Tibial artery (tissue), 4 donors: ENCODE data around the gene OR2T11.
"Not testable (repeated sequence)": the region's sequence is repeated elsewhere in the genome, so short reads cannot be mapped to it uniquely, and the experiment has no call there.

Experiments
- DNase-seq, 2 donors: peaks; one replicate each; pipeline ENCODE4 v3.0.0-alpha.2; 2019
- H3K27ac ChIP-seq, 2 donors: fragments of 200-600 bp; sonication (generic) in 1 of 2; 1 replicate in 1 of 2; 2 replicates in 1 of 2; pipeline ENCODE4 v1.5.1; 2018 to 2019; ENCODE audit warnings: mild to moderate bottlenecking in 1 of 2
- H3K27me3 ChIP-seq, 2 donors: fragments of 200-600 bp; sonication (generic) in 1 of 2; one replicate each; pipeline versions ENCODE4 v1.5.1 to v1.6.0; 2016 to 2019
- H3K36me3 ChIP-seq, 3 donors: fragments of 200-600 bp; sonication (generic) in 2 of 3; one replicate each; pipeline ENCODE4 v1.5.1; 2016 to 2019; ENCODE audit warnings: mild to moderate bottlenecking in 2 of 3
- H3K4me1 ChIP-seq, 4 donors: fragments of 200-600 bp; sonication (generic) in 2 of 4; 1 replicate in 3 of 4; 2 replicates in 1 of 4; pipeline ENCODE4 v1.5.1; 2016 to 2019
- H3K4me3 ChIP-seq, 2 donors: fragments of 200-600 bp; sonication (generic) in 1 of 2; 1 replicate in 1 of 2; 2 replicates in 1 of 2; pipeline ENCODE4 v1.5.1; 2018 to 2019; ENCODE audit warnings: mild to moderate bottlenecking in 2 of 2
- H3K9me3 ChIP-seq, 3 donors: fragments of 200-600 bp; sonication (generic) in 1 of 3; one replicate each; pipeline ENCODE4 v1.5.1; 2016 to 2019
- CTCF ChIP-seq, 2 experiments: fragments of 200-600 bp in 1 of 2; fragments of 450-650 bp in 1 of 2; IDR thresholded peaks; one replicate each; pipeline ENCODE4 v1.5.1; 2017 to 2019; ENCODE audit warnings: antibody characterized with exemption in 2 of 2, mild to moderate bottlenecking in 1 of 2, moderate library complexity in 1 of 2
- intact Hi-C: fragments of 100-400 bp; cut with DNase I; formaldehyde crosslinking; loops from one replicate; pipeline ENCODE4 v1.15.0; 2023; ENCODE audit warnings: low total_unique reads

Gene OR2T11

GRCh38 chr1:248634991-248635390 is at the start of gene OR2T11:
TSS of gene OR2T11 (minus strand) at chr1:248635091. CDS start at chr1:248627128, 7,963 bp downstream.
- DNase-seq, H3K27me3 ChIP-seq, intact Hi-C loops, H3K9me3 ChIP-seq, H3K36me3 ChIP-seq, H3K27ac ChIP-seq, H3K4me3 ChIP-seq, H3K4me1 ChIP-seq: not testable (repeated sequence)

- intact Hi-C loops: no loop called here
- H3K4me3 ChIP-seq: no peak overlapping the region
- no peak overlapping the region for H3K27ac ChIP-seq
- H3K27me3 ChIP-seq: no peaks in the 10 kb centered on the region
- DNase-seq: no peak
- no peaks in the 10 kb centered on the region for H3K4me1 ChIP-seq
- no peak for TF ChIP-seq CTCF (IDR thresholded peaks at IDR 0.05)
- no peaks in the 10 kb centered on the region for H3K36me3 ChIP-seq
- no peaks in the 10 kb centered on the region for H3K9me3 ChIP-seq
Measured at GRCh38 chr1:248681651-248682050, 46.8 kb upstream of the OR2T11 start.

- Histone ChIP-seq H3K27ac (no peak overlapping the region), H3K27me3 (peaks cover 0 to 4% of the 10 kb centered on the region in 2 donors), H3K9me3 (no peaks in the 10 kb centered on the region), H3K4me1 (no peaks in the 10 kb centered on the region), H3K36me3 (no peaks in the 10 kb centered on the region), H3K4me3 (no peak overlapping the region)
- no peak for DNase-seq
- no peak for TF ChIP-seq CTCF (IDR thresholded peaks at IDR 0.05)
- intact Hi-C loops: no loop called here
Measured at GRCh38 chr1:248670003-248670402, 35.1 kb upstream of the OR2T11 start.

- H3K27ac ChIP-seq, H3K36me3 ChIP-seq, intact Hi-C loops: not testable (repeated sequence)
Measured at GRCh38 chr1:248663453-248664328, 28.8 kb upstream of the OR2T11 start.

GRCh38 chr1:248656797-248657196 is 21.9 kb upstream of the OR2T11 start:
- DNase-seq, H3K4me3 ChIP-seq, intact Hi-C loops, H3K27me3 ChIP-seq, H3K9me3 ChIP-seq, H3K36me3 ChIP-seq, H3K4me1 ChIP-seq, H3K27ac ChIP-seq: not testable (repeated sequence)

More at GRCh38 chr1:248663453-248664328, 28.8 kb upstream of the OR2T11 start:
- not testable (repeated sequence) for H3K4me1 ChIP-seq, H3K4me3 ChIP-seq, H3K27me3 ChIP-seq, H3K9me3 ChIP-seq, DNase-seq

GRCh38 chr1:248655354-248655753 is 20.5 kb upstream of the OR2T11 start, which contains the start of gene OR2T27:
TSS of gene OR2T27 (minus strand) at chr1:248655528. CDS start at chr1:248650884, 4,644 bp downstream.
- H3K27me3 ChIP-seq, H3K27ac ChIP-seq, H3K4me1 ChIP-seq, H3K36me3 ChIP-seq, H3K9me3 ChIP-seq, DNase-seq, H3K4me3 ChIP-seq, intact Hi-C loops: not testable (repeated sequence)

- H3K4me3 ChIP-seq, DNase-seq, H3K36me3 ChIP-seq, intact Hi-C loops, H3K4me1 ChIP-seq, H3K27me3 ChIP-seq, H3K9me3 ChIP-seq, H3K27ac ChIP-seq: not testable (repeated sequence)
Measured at GRCh38 chr1:248648770-248649536, 14.1 kb upstream of the OR2T11 start.

GRCh38 chr1:248645178-248645577 is 10.3 kb upstream of the OR2T11 start, which contains the start of gene OR2T35:
TSS of gene OR2T35 (minus strand) at chr1:248645278. CDS start at chr1:248639258, 6,020 bp downstream.
- intact Hi-C loops, H3K9me3 ChIP-seq, H3K27me3 ChIP-seq, H3K36me3 ChIP-seq, H3K27ac ChIP-seq, H3K4me3 ChIP-seq, DNase-seq, H3K4me1 ChIP-seq: not testable (repeated sequence)

- H3K27ac ChIP-seq, H3K4me3 ChIP-seq, DNase-seq, H3K9me3 ChIP-seq, H3K36me3 ChIP-seq, H3K4me1 ChIP-seq, H3K27me3 ChIP-seq, intact Hi-C loops: not testable (repeated sequence)
Measured at GRCh38 chr1:248642971-248643651, 8.2 kb upstream of the OR2T11 start.

- intact Hi-C loops: not testable (repeated sequence)
Measured at GRCh38 chr1:248641583-248641982, 6.7 kb upstream of the OR2T11 start.

GRCh38 chr1:248640906-248641305 is 6.0 kb upstream of the OR2T11 start:
- not testable (repeated sequence) for H3K9me3 ChIP-seq, H3K36me3 ChIP-seq, H3K4me1 ChIP-seq

More at GRCh38 chr1:248641583-248641982, 6.7 kb upstream of the OR2T11 start:
- H3K9me3 ChIP-seq, DNase-seq, H3K4me3 ChIP-seq, H3K27ac ChIP-seq, H3K36me3 ChIP-seq, H3K27me3 ChIP-seq, H3K4me1 ChIP-seq: not testable (repeated sequence)

More at GRCh38 chr1:248640906-248641305, 6.0 kb upstream of the OR2T11 start:
- intact Hi-C loops, H3K27me3 ChIP-seq, H3K4me3 ChIP-seq, DNase-seq, H3K27ac ChIP-seq: not testable (repeated sequence)
